ENCODE data around the gene TMEM35A. TPM values are rescaled to one million over a fixed set of nuclear protein-coding genes. Genes with fewer than 3 reads are reported as not detected.

Gene TMEM35A
- total RNA-seq, 1 donor from 2014 or later, result not detected

DNA sequence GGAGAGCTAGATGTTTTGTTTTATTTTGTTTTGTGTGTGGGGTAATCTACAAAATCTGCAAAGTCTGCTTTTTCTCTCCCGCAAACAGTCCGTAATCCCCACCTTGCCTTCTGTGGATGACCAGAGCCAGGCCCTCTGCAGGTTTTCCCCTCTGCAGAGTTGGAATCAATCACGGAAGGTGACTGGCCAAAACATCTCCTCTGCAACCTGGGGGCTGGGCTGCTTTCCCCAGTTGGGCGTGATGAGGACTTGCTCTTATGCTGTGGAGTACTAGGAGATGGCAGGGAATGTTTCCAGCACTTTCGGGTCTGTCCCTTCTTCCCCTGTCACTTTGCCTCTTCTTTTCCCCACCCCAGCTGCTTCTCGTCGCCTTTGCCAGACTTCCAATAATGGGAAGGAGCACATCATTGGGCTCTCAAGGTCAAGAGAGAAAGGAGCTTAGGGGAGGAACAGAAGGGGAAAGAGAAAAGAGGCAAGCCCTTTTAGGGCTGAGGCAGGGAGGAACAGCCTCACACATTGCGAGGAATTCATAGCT is 1.1 kb downstream of the TMEM35A start:
- no peaks in the 10 kb centered on the region for H3K36me3 Mint-ChIP-seq (ENCODE audit: low read depth)

GRCh38 chrX:101080326-101081124 is 1.8 kb downstream of the TMEM35A start:
- Mint-ChIP-seq H3K36me3 (ENCODE audit: low read depth) (no peaks in the 10 kb centered on the region), H3K4me3 (no peak overlapping the region), H3K4me1 (peaks cover 8% of the 10 kb centered on the region), H3K27ac (no peak overlapping the region), H3K27me3 (peaks cover 11% of the 10 kb centered on the region), H3K9me3 (no peaks in the 10 kb centered on the region)
- TF ChIP-seq, protein P1, sequence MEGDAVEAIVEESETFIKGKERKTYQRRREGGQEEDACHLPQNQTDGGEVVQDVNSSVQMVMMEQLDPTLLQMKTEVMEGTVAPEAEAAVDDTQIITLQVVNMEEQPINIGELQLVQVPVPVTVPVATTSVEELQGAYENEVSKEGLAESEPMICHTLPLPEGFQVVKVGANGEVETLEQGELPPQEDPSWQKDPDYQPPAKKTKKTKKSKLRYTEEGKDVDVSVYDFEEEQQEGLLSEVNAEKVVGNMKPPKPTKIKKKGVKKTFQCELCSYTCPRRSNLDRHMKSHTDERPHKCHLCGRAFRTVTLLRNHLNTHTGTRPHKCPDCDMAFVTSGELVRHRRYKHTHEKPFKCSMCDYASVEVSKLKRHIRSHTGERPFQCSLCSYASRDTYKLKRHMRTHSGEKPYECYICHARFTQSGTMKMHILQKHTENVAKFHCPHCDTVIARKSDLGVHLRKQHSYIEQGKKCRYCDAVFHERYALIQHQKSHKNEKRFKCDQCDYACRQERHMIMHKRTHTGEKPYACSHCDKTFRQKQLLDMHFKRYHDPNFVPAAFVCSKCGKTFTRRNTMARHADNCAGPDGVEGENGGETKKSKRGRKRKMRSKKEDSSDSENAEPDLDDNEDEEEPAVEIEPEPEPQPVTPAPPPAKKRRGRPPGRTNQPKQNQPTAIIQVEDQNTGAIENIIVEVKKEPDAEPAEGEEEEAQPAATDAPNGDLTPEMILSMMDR (IDR thresholded peaks at IDR 0.05), result no peak
- intact Hi-C loops (cut with micrococcal nuclease), result no loop called here
- ATAC-seq (ENCODE audit: low read depth) (no peak), DNase-seq (no peak)
- CTCF ChIA-PET, result no interaction called here
- POLR2A ChIA-PET, result no interaction called here

More for the DNA sequence above, 1.1 kb downstream of the TMEM35A start:
- TF ChIP-seq, protein P1 (IDR thresholded peaks at IDR 0.05), result no peak
- DNase-seq (no peak), ATAC-seq (ENCODE audit: low read depth) (no peak)
- intact Hi-C loops (cut with micrococcal nuclease), result no loop called here
- CTCF ChIA-PET, result no interaction called here
- Mint-ChIP-seq H3K4me1 (peaks cover 8% of the 10 kb centered on the region), H3K27ac (no peak overlapping the region), H3K9me3 (no peaks in the 10 kb centered on the region), H3K4me3 (no peak overlapping the region), H3K27me3 (peaks cover 11% of the 10 kb centered on the region)
- POLR2A ChIA-PET, result no interaction called here

- POLR2A ChIA-PET, result no interaction called here
- H3K4me3 Mint-ChIP-seq, result no peak overlapping the region
Measured at GRCh38 chrX:101081231-101081630, 2.6 kb downstream of the TMEM35A start.

GRCh38 chrX:101091817-101092216 is 13.1 kb downstream of the TMEM35A start:
- intact Hi-C loops (cut with micrococcal nuclease), result loop anchor here (10.0 kb wide), 1 partner anchor 293 kb away; the partner anchor contains the start of gene BTK
- ChIA-PET POLR2A (interaction anchor here (0.6 kb wide), 1 partner anchor 272 kb away, joined by 8 read pairs; no protein-coding TSS in a partner anchor), CTCF (no interaction called here)
- no peak for ATAC-seq (ENCODE audit: low read depth)
- Mint-ChIP-seq H3K27ac (no peak overlapping the region), H3K36me3 (ENCODE audit: low read depth) (no peaks in the 10 kb centered on the region), H3K4me1 (no peaks in the 10 kb centered on the region), H3K27me3 (no peaks in the 10 kb centered on the region), H3K9me3 (no peaks in the 10 kb centered on the region), H3K4me3 (no peak overlapping the region)
- DNase-seq, result no peak
- TF ChIP-seq, protein P1 (IDR thresholded peaks at IDR 0.05), result no peak

More at GRCh38 chrX:101081231-101081630, 2.6 kb downstream of the TMEM35A start:
- Mint-ChIP-seq H3K27ac (no peak overlapping the region), H3K9me3 (no peaks in the 10 kb centered on the region), H3K36me3 (ENCODE audit: low read depth) (no peaks in the 10 kb centered on the region), H3K4me1 (peaks cover 8% of the 10 kb centered on the region), H3K27me3 (peaks cover 11% of the 10 kb centered on the region)
- no peak for DNase-seq
- intact Hi-C loops (cut with micrococcal nuclease), result no loop called here
- TF ChIP-seq, protein P1 (IDR thresholded peaks at IDR 0.05), result no peak
- no peak for ATAC-seq (ENCODE audit: low read depth)
- CTCF ChIA-PET, result no interaction called here

Measured in activated B cell treated with CpG ODN at 0.5 μM for 24 hours (primary cell).